Islet precursor cell (in vitro differentiated cells): ENCODE measurements around the gene CDCA4.

Source experiments
- DNase-seq: peaks from one replicate; pipeline ENCODE4 v3.0.0-alpha.2; 2018

Gene CDCA4

GRCh38 chr14:104984056-104984894 lies 36.6 kb downstream of the CDCA4 start:
- DNase-seq = peak; percentile 43

- DNase-seq = peak; percentile 47
These were observed 37.6 kb downstream of the CDCA4 start for GRCh38 chr14:104983231-104983721.

GRCh38 chr14:104982548-104983230 lies 38.2 kb downstream of the CDCA4 start:
- DNase-seq = peak; percentile 50

GRCh38 chr14:104981699-104982541 lies 39.0 kb downstream of the CDCA4 start:
- peak; percentile 51 for DNase-seq

- peak; percentile 47 for DNase-seq
These were observed 40.0 kb downstream of the CDCA4 start for GRCh38 chr14:104980611-104981531.

GRCh38 chr14:104979758-104980610 lies 40.9 kb downstream of the CDCA4 start:
- DNase-seq = peak; percentile 66

- peak; percentile 55 for DNase-seq
These were observed 41.9 kb downstream of the CDCA4 start for GRCh38 chr14:104978746-104979691.

- DNase-seq = peak; percentile 95
These were observed 42.9 kb downstream of the CDCA4 start, which contains the start of gene AHNAK2 for GRCh38 chr14:104977681-104978653. AHNAK2 (minus strand) TSS chr14:104978374; CDS start chr14:104978237, 137 bp downstream.

- no peak for DNase-seq
These were observed 43.7 kb downstream of the CDCA4 start for GRCh38 chr14:104977008-104977680.

GRCh38 chr14:104976198-104977007 lies 44.5 kb downstream of the CDCA4 start:
- DNase-seq = peak; percentile 95

GRCh38 chr14:104975481-104976197 lies 45.2 kb downstream of the CDCA4 start:
- DNase-seq = peak; percentile 70

- no peak for DNase-seq
These were observed 46.1 kb downstream of the CDCA4 start for GRCh38 chr14:104974665-104975390.

GRCh38 chr14:104974146-104974541 lies 46.7 kb downstream of the CDCA4 start:
- no peak for DNase-seq

GRCh38 chr14:104973385-104974145 lies 47.3 kb downstream of the CDCA4 start:
- no peak for DNase-seq

GRCh38 chr14:104973135-104973384 lies 47.8 kb downstream of the CDCA4 start:
- DNase-seq = peak; percentile 99
